GM10266 (cell line): ENCODE measurements around the gene LINC01488.

Experiments used
- DNase-seq: peaks from one replicate; pipeline ENCODE4 v3.0.0; 2012; ENCODE audit errors: extremely low spot score
- TF ChIP-seq, protein P1 (sequence below): IDR thresholded peaks from 2 replicates; pipeline ENCODE4 v1.5.1; 2012; ENCODE audit warnings: mild to moderate bottlenecking, low read depth; ENCODE audit not compliant: control insufficient read depth, insufficient read depth; ENCODE audit errors: missing control alignments

Gene LINC01488

DNA sequence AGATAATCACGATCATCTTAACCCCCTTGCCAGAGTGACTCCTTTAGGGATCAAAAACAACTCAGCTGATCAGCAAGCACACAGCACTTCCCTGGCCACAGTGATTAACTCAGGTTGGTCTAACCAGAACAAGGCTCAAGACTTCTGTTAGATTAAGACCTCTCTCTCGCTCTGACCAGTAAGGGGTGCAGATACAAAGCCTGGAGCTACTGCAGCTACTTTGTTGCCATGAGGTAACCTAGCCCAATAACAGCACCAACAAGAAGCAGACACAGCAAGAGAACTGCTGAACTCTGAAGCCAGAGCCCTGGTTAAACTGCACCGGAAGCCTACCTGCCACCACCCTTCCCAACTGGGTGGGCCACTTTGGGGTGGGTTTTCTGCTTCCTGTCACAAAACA, 42.0 kb downstream of the LINC01488 start:
- TF ChIP-seq, protein P1, sequence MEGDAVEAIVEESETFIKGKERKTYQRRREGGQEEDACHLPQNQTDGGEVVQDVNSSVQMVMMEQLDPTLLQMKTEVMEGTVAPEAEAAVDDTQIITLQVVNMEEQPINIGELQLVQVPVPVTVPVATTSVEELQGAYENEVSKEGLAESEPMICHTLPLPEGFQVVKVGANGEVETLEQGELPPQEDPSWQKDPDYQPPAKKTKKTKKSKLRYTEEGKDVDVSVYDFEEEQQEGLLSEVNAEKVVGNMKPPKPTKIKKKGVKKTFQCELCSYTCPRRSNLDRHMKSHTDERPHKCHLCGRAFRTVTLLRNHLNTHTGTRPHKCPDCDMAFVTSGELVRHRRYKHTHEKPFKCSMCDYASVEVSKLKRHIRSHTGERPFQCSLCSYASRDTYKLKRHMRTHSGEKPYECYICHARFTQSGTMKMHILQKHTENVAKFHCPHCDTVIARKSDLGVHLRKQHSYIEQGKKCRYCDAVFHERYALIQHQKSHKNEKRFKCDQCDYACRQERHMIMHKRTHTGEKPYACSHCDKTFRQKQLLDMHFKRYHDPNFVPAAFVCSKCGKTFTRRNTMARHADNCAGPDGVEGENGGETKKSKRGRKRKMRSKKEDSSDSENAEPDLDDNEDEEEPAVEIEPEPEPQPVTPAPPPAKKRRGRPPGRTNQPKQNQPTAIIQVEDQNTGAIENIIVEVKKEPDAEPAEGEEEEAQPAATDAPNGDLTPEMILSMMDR = no peak
- no peak for DNase-seq

DNA sequence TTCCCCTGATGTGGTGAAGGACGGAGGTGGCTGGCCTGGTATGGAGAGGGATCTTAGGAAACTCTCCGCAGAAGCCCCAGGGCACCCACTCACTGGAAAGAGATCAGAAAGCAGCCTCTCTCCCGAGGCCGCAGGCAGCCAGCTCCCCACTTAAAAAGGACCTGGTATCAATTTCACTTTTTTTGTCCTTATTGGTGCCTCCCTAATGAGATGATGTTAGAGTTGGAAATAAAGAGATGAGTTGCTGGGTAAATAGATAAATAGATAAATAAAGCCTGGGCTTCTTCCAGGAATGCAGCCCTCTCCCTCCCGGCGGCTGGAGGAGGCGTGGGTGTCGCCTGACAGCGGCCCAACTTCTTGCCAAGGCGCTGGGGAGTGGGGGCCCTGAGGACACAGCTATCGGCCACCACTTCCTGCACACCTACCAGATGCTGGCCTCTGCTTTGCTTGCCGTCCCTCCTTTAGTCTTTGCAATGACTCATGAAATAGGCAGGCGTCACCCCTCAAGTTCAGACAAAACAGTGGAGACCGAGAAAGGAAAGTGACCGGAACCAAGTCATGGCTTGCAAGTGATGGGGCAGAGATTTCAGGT, 42.9 kb downstream of the LINC01488 start:
- TF ChIP-seq, protein P1 = no peak

DNA sequence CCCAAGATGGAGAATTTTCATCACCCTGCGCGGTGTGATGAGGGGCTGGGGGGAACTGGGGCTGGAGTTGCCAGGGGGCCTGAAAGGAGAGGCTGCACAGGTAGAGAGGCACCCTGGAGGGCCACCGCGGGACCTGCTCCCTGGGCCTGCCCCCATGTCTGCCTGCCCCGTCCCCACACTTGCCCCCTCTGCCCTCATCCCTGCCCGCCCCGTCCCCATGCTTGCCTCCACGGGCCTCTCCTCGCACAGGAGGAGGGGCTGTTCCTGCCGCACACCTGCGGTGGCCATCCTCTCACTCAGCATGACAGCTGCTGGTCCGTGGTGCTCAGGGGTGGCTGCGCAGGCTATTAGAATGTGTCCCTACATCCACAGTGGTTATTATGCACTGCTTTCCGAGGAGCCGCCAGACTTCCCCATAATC, 43.5 kb downstream of the LINC01488 start:
- TF ChIP-seq, protein P1 = no peak
- no peak for DNase-seq

More for the DNA sequence above, 42.9 kb downstream of the LINC01488 start:
- DNase-seq = no peak

DNA sequence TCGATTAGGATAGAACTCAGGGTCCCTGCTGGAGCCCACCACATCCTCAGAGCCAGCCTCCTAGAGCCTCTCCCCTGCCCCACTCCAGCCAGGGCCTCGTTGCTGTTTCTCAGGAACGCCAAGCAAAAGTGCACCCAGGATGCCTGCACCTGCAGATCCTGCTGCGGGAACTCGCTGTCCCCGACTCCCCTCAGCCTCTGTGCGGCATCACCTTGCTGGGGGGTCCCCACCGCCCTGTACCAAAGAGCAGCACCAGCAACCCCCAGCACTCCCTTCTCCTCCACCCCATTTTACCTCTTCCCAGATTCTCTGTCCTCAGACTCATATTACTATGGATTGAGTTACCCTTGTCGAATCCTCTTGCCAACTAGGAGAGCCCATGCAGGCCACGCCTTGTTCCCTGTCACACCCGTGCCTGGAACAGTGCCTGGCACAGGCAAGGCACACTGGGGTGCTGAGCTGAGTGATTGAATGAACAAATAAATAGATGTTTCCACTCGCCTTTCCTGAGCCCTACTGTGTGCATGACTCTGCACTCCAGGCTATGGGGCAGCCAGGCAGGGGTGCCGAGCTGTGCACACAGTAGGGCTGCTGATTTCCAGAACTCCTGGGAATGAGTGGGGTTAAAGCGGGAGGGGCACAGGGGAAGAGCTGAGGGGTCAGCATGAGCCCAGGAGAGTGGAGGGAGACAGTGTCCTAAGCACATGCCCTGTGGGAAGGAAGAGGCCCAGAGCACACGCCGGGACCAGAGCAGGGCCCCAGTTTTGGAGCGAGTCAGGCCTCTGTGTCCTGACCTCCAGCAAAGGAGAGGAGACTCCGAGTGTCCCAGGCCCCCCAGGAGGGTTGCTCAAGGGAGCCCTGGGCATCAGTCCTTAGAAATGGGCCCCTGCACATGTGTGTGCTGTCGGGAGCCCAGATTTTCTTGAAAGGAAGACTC, 44.3 kb downstream of the LINC01488 start:
- DNase-seq = no peak
- TF ChIP-seq, protein P1 = no peak

DNA sequence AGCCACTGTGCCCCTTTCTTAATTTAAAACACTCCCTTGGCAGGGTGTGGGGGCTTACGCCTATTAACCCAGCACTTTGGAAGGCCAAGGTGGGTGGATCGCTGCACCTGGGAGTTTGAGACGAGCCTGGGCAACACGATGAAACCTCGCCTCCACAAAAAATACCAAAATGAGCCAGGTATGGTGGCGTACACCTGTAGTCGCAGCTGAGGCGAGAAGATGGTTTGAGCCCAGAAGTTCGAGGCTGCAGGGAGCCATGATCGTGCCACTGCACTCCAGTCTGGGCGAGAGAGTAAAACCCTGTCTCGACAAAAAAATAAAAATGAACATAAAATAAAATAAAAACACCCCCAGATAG, 45.0 kb downstream of the LINC01488 start:
- TF ChIP-seq, protein P1 = no peak
- DNase-seq = no peak

DNA sequence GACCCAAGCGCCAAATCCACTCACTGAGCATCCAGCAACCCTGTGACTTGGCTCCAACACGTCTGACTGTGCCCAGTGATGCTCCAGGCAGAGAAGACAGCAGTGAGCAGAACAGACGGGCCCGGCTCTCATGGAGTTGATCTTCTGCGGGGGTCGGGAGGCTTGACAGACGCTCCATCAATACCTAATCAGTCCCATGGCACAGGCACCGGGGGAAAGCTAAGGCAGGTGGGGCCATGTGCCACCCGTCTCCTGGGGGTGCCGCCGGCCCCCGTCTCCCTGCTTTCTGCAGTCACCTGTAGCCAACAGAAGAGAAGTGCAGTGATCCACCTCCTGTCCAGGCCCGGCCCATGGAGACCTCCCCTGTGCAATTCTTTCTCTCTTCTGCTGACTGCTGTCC, 47.5 kb downstream of the LINC01488 start:
- no peak for DNase-seq

More for the DNA sequence above, 47.5 kb downstream of the LINC01488 start:
- TF ChIP-seq, protein P1 = no peak
